Measurements from ENCODE around the gene COL4A2. TPM values are rescaled to one million over a fixed set of nuclear protein-coding genes. Genes with fewer than 3 reads are reported as not detected.

The COL4A2 gene
- total RNA-seq, 1 donor from 2014 or later = 7.6 TPM

DNA sequence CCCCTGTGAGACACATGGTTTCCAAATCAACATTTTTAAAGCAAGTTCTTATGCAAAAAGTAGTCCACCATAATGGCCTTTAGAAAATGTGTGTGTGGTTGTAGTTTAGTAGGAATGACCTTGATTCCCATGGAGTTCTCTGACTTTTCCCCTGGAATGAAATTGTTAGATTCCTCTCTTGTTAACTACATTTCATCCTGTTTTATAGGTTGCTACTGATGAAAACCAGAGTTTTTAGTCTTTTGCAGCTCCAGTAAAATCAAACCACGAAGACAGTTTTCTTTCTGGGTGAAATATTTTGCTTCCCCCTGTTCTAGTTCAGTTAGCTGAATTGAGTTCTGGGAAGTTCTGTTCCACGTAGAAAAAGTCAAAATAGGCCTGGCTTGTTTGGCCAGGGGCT is 146.7 kb downstream of the COL4A2 start:
- Histone ChIP-seq H3K27me3 (ENCODE audit: control insufficient read depth, insufficient read depth, low read length) (no peaks in the 10 kb centered on the region), H3K4me3 (ENCODE audit: low read depth, low read length) (no peak overlapping the region), H3K36me3 (ENCODE audit: control insufficient read depth, insufficient read depth, low read length) (no peaks in the 10 kb centered on the region)
- TF ChIP-seq, protein P1, sequence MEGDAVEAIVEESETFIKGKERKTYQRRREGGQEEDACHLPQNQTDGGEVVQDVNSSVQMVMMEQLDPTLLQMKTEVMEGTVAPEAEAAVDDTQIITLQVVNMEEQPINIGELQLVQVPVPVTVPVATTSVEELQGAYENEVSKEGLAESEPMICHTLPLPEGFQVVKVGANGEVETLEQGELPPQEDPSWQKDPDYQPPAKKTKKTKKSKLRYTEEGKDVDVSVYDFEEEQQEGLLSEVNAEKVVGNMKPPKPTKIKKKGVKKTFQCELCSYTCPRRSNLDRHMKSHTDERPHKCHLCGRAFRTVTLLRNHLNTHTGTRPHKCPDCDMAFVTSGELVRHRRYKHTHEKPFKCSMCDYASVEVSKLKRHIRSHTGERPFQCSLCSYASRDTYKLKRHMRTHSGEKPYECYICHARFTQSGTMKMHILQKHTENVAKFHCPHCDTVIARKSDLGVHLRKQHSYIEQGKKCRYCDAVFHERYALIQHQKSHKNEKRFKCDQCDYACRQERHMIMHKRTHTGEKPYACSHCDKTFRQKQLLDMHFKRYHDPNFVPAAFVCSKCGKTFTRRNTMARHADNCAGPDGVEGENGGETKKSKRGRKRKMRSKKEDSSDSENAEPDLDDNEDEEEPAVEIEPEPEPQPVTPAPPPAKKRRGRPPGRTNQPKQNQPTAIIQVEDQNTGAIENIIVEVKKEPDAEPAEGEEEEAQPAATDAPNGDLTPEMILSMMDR (IDR thresholded peaks at IDR 0.05; ENCODE audit: insufficient read depth, low read length, severe bottlenecking) = no peak
- DNase-seq (ENCODE audit: low read depth) = no peak
- FAIRE-seq = no peak

DNA sequence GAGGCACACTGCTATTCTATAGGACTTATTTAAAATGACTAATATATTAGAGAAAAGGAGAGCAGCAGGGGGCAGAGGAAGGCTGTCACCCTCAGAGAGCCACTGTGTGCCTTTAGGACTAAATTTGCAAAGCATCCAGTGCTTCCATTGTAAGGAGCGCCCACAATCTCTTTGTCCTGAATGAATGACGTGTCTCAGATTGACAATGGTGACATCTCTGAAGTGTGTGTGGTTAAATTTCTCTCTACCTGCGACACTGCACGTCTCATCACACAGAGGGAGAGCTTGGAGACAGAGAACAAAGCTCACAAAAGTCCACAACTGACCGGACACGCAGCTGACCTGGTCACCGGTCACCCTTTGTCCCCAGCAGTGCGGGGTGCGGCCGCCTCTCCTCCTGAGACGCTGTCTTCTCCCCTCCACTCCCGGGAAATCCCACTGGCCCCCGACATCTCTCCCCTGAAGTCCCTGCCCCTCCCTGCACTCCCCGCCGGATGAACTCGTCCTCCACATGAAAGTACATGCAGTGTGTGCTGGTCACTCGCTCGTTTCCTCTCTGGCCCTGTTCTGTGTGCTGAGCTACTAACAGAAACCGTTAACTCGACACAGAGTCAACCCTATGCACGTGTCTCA is 147.3 kb downstream of the COL4A2 start:
- FAIRE-seq (no peak), DNase-seq (ENCODE audit: low read depth) (no peak)
- no peaks in the 10 kb centered on the region for H3K36me3 ChIP-seq (ENCODE audit: control insufficient read depth, insufficient read depth, low read length)

DNA sequence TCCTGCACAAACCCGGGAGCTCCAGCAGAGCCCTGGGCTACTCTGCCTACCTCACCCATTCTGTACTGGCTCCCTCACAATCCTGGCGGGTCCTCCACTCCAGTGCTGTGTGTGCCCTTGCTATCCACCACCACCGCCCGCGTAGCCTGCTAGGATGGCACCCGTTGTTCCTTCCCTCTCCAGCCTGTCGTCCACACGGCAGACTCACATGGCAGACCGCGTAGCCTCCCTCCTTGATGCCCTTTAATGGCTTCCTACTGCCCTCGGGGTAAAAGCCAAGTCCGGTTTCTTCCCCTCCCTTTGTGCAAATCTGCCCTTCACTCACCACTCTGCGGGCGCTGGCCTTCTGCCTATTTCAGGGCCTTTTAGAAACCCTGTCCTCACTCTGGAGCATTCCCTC is 147.9 kb downstream of the COL4A2 start:
- no peak for DNase-seq (ENCODE audit: low read depth)
- H3K27me3 ChIP-seq (ENCODE audit: control insufficient read depth, insufficient read depth, low read length) = no peaks in the 10 kb centered on the region
- no peaks in the 10 kb centered on the region for H3K36me3 ChIP-seq (ENCODE audit: control insufficient read depth, insufficient read depth, low read length)
- peak; percentile 70 for FAIRE-seq
- TF ChIP-seq, protein P1 (IDR thresholded peaks at IDR 0.05; ENCODE audit: insufficient read depth, low read length, severe bottlenecking) = no peak
- no peak overlapping the region for H3K4me3 ChIP-seq (ENCODE audit: low read depth, low read length)

More for the DNA sequence above, 147.3 kb downstream of the COL4A2 start:
- TF ChIP-seq, protein P1 (IDR thresholded peaks at IDR 0.05; ENCODE audit: insufficient read depth, low read length, severe bottlenecking) = no peak
- no peaks in the 10 kb centered on the region for H3K27me3 ChIP-seq (ENCODE audit: control insufficient read depth, insufficient read depth, low read length)
- H3K4me3 ChIP-seq (ENCODE audit: low read depth, low read length) = no peak overlapping the region

DNA sequence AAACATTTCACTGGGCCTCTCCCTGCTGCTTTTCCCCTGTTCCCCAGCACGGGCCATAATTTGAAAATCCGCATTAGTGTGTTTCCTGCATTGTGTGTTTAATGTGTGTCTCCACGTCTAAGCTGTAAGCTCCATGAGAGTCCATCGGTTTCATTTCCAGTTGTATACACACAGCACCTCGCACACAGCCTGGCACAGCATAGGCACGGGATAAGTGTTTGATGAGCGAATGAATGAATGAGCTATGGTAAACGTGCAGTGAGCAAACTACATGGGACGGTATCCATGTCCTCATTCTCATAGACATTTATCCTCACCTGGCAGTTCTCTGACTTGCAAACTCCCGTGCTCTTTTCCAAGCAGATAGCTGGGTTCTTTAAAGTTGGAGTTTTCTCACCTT is 148.4 kb downstream of the COL4A2 start:
- Histone ChIP-seq H3K27me3 (ENCODE audit: control insufficient read depth, insufficient read depth, low read length) (no peaks in the 10 kb centered on the region), H3K4me3 (ENCODE audit: low read depth, low read length) (no peak overlapping the region), H3K36me3 (ENCODE audit: control insufficient read depth, insufficient read depth, low read length) (no peaks in the 10 kb centered on the region)
- DNase-seq (ENCODE audit: low read depth) (no peak), FAIRE-seq (no peak)
- TF ChIP-seq, protein P1 (IDR thresholded peaks at IDR 0.05; ENCODE audit: insufficient read depth, low read length, severe bottlenecking) = no peak

DNA sequence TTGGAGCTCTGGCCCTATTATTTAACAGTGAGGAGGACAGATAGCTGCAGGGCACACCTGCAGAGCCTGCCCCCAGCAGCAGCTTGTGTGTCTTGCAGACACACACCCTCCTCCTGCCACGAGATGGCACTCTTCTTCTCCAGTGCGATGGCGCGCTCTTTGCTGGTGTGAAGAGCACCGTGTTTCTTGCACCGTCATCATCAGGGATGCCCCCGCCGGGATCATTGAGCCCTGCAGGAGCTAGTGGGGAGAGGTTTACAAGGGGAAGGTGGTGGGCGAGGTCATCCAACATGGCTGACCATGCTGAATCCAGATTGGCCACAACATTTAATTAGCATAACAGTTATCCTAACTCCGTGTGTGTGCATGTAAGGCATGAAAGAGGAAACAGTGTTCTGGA is 148.9 kb downstream of the COL4A2 start:
- H3K36me3 ChIP-seq (ENCODE audit: control insufficient read depth, insufficient read depth, low read length) = no peaks in the 10 kb centered on the region
- TF ChIP-seq, protein P1 (IDR thresholded peaks at IDR 0.05; ENCODE audit: insufficient read depth, low read length, severe bottlenecking) = peak; percentile 94
- H3K4me3 ChIP-seq (ENCODE audit: low read depth, low read length) = no peak overlapping the region
- FAIRE-seq = no peak
- DNase-seq (ENCODE audit: low read depth) = peak; percentile 65
- H3K27me3 ChIP-seq (ENCODE audit: control insufficient read depth, insufficient read depth, low read length) = no peaks in the 10 kb centered on the region

DNA sequence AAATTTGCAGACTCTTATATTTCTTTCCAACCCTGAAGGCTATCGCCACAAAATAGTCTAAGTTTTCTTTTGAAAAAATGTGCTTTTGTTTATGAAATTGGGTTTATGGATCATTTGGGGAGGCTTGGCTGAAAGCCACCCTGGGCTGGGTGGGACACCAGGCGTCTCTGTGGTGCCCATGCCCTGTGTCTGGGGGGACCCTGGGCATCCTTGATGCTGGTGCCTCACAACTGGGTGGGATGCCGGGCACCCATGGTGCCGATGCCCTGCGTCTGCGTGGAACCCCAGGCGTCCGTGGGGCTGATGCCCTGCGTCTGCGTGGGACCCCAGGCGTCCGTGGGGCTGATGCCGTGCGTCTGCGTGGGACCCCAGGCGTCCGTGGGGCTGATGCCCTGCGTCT is 149.5 kb downstream of the COL4A2 start:
- TF ChIP-seq, protein P1 (IDR thresholded peaks at IDR 0.05; ENCODE audit: insufficient read depth, low read length, severe bottlenecking) = no peak
- FAIRE-seq = no peak
- Histone ChIP-seq H3K27me3 (ENCODE audit: control insufficient read depth, insufficient read depth, low read length) (no peaks in the 10 kb centered on the region), H3K4me3 (ENCODE audit: low read depth, low read length) (no peak overlapping the region), H3K36me3 (ENCODE audit: control insufficient read depth, insufficient read depth, low read length) (no peaks in the 10 kb centered on the region)
- DNase-seq (ENCODE audit: low read depth) = no peak
